GM12875 (cell line): ENCODE measurements around the gene ABCC12.

Experiments
- H3K4me3 ChIP-seq: one replicate; pipeline ENCODE4 v1.5.1; 2011; ENCODE audit warnings: low read depth, low read length, control low read depth
- TF ChIP-seq, protein P1 (sequence below): IDR thresholded peaks from 2 replicates; pipeline ENCODE4 v1.5.1; 2011; ENCODE audit warnings: low read depth, mild to moderate bottlenecking, control low read depth, inconsistent platforms, low read length, moderate library complexity, borderline replicate concordance; ENCODE audit not compliant: insufficient read depth

Gene ABCC12

DNA sequence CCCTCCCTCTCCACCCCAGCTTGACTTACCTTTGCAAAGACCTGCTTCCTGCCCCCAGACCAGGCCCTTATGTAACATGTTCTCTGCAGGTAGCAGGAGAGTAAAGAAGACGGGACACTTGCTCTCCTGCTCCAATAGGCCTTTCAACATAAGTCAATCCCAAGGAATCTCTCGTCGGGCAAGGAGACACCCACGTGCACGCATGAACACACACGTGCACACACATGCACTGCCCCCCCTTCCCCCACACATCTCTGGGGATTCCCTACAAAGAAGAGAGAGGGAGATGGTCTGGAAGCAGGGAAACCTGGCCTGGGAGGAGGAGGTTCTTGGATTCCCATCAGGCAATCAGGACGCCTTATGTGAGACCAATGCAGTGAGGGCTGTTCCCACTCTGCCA lies 41.4 kb downstream of the ABCC12 start:
- H3K4me3 ChIP-seq = no peak overlapping the region
- TF ChIP-seq, protein P1, sequence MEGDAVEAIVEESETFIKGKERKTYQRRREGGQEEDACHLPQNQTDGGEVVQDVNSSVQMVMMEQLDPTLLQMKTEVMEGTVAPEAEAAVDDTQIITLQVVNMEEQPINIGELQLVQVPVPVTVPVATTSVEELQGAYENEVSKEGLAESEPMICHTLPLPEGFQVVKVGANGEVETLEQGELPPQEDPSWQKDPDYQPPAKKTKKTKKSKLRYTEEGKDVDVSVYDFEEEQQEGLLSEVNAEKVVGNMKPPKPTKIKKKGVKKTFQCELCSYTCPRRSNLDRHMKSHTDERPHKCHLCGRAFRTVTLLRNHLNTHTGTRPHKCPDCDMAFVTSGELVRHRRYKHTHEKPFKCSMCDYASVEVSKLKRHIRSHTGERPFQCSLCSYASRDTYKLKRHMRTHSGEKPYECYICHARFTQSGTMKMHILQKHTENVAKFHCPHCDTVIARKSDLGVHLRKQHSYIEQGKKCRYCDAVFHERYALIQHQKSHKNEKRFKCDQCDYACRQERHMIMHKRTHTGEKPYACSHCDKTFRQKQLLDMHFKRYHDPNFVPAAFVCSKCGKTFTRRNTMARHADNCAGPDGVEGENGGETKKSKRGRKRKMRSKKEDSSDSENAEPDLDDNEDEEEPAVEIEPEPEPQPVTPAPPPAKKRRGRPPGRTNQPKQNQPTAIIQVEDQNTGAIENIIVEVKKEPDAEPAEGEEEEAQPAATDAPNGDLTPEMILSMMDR = no peak

DNA sequence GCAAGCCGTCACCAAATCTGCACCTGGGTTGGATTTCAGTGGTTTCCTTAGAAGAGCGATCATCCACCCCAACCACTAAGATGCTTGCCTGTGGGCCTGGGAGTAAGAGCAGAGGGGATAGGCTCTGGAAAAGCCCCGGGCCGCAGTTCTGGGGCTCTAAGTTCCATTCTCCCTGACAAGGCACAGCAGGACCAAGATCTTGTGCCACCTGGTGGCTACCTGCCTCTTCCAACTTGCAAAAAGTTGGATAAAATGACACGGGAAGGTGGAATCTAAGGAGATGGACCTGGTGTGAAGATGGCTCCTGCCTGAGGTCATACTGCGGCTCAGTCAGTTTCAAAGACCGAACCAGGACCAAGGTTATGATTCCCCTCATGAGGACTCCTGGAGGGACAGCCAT lies 42.3 kb downstream of the ABCC12 start:
- H3K4me3 ChIP-seq = no peak overlapping the region
- TF ChIP-seq, protein P1 = no peak

DNA sequence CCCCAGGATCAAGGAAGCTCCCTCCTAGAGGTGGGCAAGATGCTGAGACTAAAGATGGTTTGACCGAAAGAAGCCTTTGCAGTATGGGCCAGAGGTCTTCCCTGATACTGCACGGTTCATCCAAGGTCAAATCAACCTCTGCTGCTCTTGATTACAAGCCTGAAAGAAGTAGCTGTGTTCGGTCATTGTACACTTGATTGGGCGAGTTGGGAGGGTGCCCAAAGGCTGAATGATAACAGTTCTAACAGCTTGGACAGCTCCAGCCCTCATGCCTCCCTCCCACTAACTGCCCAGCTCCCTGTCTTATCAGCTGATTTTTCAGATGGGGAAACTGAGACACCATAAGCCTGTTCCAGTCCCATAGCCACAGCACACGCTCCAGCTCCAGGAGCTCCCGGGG lies 42.8 kb downstream of the ABCC12 start:
- TF ChIP-seq, protein P1 = no peak
- H3K4me3 ChIP-seq = no peak overlapping the region

DNA sequence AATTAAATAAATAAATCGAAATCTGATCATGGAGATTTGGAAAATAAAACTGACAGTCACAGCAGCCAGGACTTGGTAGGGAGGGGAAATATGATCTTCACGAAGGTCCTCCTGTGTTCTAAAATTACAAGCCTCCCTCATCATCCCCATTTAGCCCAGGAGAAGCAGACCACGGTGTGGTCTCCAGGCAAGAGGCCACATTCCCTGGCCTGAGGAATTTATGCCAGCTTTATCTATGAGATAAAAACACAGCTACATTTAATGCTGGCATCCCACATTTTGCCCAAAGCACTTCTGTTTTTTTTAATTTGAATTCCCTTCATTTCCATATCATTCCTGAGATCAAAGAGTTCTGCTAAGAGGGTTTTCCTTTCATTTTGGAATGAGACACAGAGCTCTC lies 43.2 kb downstream of the ABCC12 start:
- TF ChIP-seq, protein P1 = no peak

GRCh38 chr16:48110982-48111381 lies 44.8 kb downstream of the ABCC12 start:
- TF ChIP-seq, protein P1 = no peak

More for the DNA sequence above, 43.2 kb downstream of the ABCC12 start:
- H3K4me3 ChIP-seq = no peak overlapping the region

GRCh38 chr16:48110000-48110399 lies 45.8 kb downstream of the ABCC12 start:
- TF ChIP-seq, protein P1 = no peak
- H3K4me3 ChIP-seq = no peak overlapping the region

More at GRCh38 chr16:48110982-48111381, 44.8 kb downstream of the ABCC12 start:
- no peak overlapping the region for H3K4me3 ChIP-seq

DNA sequence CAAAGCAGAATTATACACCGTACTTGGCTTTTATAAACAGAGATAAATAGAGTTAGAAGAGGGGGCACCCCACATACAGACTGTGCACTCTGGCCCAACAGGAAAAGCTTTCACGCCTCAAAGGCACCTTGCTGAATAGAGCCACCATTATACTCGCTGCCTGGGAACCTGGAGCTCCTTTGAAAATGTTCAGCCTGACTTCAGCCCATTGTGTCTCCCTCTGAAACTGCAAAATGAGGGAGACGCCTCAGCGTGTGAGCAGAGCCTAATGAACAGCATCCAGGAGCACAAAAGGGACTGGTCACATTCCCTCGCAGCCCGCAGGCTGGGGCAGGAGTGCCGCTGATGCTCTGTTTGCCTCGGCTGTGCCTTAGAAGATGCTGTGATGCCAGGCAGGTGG lies 46.3 kb downstream of the ABCC12 start:
- H3K4me3 ChIP-seq = no peak overlapping the region
- TF ChIP-seq, protein P1 = no peak
